GM19238 (cell line): ENCODE data around the gene EHMT1.

Experiments
- DNase-seq: peaks from one replicate; pipeline ENCODE4 v3.0.0; 2011; ENCODE audit warnings: low spot score; ENCODE audit not compliant: insufficient read length

EHMT1 gene

GRCh38 chr9:137738703-137739102 is 119.9 kb downstream of the EHMT1 start:
- no peak for DNase-seq

- DNase-seq, result no peak
Observed at GRCh38 chr9:137739371-137740309, 120.8 kb downstream of the EHMT1 start.

- DNase-seq, result no peak
Observed at GRCh38 chr9:137740312-137740711, 121.5 kb downstream of the EHMT1 start.

DNA sequence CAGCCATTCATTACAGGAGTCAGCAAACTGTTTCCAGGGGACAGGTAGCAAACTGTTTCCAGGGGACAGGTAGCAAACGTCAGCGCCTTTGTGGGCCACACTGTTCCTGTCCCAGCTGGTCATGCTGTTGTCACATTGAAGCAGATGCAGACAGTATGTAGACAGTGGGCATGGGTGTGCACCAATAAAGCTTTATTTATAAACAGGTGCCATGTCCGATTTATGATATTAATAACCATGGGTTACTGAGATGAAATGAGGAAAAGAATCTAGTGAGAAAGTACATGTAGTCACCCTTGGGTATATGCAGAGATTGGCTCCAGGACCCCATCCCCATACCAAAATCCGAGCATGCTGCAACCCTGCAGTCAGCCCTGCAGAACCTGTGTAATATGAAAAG is 122.5 kb downstream of the EHMT1 start:
- no peak for DNase-seq

GRCh38 chr9:137742698-137743097 is 123.9 kb downstream of the EHMT1 start:
- no peak for DNase-seq

GRCh38 chr9:137743695-137744094 is 124.9 kb downstream of the EHMT1 start:
- DNase-seq, result no peak

DNA sequence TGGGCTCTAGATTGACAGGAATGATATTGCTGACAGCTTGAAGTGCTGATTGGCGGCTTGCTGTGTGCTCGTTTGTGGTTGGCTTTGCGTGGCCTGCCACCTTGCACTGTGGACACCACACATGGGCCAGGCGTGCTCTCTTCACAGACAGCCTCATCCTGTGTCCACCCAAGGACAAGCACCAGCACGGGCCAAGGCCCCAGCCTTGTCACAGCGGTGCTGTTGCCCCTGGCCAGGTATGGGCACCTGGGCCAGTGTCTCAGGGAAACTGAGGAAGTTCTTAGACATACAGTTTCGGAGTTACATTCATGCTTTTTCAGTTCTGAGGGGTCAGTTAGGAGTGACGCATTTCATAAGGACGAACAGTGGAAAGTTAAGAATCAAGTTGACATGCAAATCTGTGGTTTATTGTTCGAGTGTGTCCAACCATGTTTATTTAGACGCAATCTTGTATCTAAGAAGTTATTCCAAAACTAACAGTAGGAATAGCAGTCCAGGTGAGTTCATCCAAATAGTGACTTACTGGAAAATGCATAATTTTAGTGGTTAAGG is 125.9 kb downstream of the EHMT1 start:
- no peak for DNase-seq

DNA sequence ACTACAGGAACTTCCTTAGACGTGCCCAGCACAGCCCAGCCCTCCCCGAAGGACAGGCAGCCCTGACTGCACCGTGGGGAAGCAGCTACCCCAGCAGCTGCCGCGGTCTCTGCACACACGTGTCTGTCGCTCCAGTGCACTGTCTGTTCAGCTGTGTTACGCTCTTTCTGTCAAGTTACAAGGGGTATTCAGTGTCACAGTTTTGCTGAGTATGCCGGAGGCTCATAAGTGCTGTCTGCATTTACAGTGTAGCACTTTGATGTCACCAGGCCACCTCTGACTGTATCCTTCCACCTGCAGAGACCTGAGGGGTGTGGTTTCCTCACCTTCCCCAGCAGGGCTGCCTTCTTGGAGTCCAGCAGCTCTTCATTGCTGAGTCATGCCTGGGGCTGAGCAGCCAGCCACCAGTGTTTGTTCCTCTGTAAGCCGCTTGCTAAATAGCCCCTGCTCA is 126.8 kb downstream of the EHMT1 start:
- DNase-seq, result peak; percentile 68

DNA sequence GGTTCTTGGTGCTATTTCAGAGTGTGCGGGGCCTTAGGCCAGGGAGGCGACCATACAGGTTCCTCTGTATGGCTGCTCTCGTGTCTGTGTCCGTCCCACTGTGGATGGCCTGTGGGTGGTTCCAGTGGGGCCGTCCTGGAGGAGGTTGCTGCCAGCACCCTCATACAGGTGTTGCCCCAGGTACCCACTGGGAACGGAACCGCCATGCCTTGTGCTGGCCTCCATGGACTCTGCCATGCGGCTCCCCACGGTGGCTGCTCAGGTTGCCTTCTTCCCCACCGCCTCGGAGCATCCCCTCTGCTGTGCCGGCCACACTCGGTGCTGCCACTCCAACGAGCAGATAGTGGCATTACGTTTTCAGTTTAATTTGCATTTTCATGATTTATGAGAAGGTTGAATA is 129.5 kb downstream of the EHMT1 start:
- DNase-seq, result no peak

DNA sequence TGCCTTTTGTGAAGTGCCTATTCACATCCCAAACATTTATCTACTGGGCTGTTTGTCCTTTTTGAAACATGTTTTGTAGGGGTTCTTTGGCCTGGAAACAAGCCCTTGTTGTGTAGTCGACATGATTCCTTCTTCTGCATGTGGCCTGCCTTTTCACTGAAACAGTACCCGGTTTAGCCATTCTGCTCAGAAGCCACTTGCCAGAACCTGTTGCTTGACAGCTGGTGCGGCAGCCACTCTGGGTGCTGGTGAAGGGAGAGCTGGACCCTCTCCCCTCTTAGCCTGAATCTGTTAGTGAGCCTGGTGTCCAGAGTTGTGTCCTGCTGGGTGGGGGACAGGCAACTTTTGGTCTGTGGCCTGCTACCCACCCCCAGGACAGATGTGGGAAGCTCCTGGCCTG is 129.9 kb downstream of the EHMT1 start:
- DNase-seq, result no peak

GRCh38 chr9:137749511-137749910 is 130.7 kb downstream of the EHMT1 start:
- DNase-seq, result no peak

GRCh38 chr9:137750007-137750406 is 131.2 kb downstream of the EHMT1 start:
- no peak for DNase-seq

GRCh38 chr9:137750566-137750965 is 131.8 kb downstream of the EHMT1 start:
- no peak for DNase-seq

DNA sequence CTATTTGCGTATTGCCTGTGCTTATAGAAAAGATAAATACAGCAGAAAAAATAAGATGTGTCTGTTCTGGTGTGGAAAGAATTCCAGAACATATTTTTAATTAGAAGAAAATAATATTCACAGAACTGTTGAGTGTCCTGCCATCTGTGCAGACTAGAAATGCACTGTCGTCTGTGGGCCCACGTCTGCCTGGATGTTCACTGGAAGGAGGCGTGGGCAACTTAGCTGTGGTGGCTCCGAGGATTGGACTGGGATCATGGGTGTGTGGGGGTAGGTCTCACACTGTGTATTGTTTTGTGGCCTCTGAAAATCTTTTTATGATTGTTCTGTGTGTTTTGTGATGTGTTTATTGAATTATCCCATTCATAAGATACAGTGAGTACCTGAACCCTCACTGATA is 132.8 kb downstream of the EHMT1 start:
- DNase-seq, result no peak

GRCh38 chr9:137752426-137752825 is 133.6 kb downstream of the EHMT1 start:
- DNase-seq, result no peak

DNA sequence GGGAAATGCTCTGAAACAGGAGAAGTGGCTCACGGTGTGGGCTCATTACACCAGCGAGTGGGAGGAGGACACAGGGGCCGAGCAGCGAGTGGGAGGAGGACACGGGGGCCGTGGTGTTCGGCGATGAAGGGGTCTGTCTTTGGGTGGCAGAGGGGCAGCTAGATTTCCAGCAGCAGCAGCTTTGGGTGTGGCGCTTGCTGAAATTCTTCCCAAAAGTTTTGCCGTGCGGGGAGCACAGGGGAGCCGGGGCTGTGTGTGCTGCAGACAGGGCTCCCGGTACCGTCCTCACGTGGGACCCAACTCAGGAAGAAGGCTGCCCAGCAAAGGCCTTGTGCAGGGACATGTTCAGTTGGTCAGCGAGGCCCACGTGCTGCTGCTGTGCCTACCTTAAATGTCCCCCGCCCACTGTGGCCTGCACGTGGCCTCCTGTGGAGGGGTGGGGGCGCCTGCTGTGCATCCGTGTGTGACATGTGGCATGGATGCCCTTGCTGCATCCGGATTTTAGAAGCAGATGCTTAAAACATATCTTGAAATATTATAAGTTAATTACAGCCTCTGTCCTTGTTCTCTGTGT is 134.5 kb downstream of the EHMT1 start:
- DNase-seq, result no peak

- no peak for DNase-seq
Observed at GRCh38 chr9:137755261-137755927, 136.6 kb downstream of the EHMT1 start.

DNA sequence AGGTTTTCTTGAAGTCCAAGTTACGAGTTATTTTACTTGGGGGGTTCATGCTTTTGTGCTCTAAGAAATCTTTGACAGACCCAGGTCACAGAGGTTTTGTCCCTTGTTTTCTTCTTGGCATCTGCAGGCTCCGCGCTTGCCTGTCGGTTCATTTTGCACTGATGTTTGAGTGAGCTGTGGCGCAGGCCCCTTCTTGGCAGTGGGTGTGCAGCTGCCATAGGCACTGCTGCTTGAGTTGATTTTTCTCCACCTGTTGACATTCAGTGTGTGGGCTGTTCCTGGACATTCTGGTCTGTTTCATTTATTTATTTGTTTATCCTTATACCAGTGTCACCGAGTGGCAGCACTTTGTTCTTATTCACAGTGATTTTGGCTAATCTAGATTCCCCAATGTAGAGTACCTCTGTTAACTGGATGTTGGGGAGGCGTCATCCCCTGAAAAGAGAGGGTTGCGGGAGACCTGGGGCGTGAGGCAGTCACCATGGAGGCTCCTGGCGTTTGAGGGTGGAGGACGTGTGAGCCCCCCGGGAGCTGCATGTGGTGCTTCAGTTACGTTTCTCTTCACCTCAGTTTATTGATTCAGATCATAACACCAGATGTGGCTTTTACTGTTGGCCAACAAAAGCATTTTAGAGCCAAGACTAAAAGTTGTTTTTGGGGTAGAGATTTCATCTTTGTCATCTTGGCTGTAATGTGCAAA is 137.4 kb downstream of the EHMT1 start:
- no peak for DNase-seq

DNA sequence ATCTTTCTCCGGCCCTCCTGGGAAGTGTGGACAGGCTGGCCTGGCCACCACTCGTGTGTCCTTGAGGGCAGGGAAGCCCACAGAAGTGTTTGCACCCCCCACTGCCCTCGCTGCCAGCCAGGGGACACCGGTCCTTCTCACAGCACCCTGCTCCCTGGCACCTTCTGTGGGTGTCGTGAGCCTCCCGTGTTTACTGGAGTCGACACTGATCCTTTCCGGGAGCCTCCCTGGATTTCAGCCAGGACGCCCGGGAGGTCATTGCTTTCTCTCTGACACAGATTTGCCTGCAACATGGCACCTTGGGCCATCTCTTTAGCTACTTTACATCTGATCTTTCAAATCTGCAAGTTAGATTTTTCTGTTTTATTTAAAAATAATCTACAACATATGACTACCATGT is 138.3 kb downstream of the EHMT1 start:
- no peak for DNase-seq

GRCh38 chr9:137757613-137758029 is 138.8 kb downstream of the EHMT1 start:
- DNase-seq, result peak; percentile 40

DNA sequence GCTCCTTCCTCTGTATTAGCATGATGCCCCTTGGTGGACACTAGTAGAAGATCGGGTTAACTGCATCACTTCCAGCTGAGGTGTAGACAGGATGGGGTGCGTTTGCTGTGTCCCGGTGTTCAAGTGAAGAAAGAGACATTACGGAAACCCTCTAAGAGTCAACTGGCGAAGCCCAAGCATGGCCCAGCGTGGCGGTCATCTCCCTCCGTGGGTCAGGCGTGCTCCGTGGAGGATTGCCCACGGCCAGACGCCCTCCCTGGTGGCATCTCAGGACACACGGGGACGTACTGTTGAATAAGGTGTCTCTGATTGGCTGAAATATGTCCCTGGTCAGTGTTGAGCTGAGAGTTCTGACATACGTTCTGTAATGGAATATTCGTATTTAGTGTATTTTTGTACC is 139.3 kb downstream of the EHMT1 start:
- DNase-seq, result no peak
